Left lobe of liver (tissue), 2 donors: ENCODE data around the gene PIEZO2. TPM values are rescaled to one million over a fixed set of nuclear protein-coding genes. Genes with fewer than 3 reads are reported as not detected.
"Not testable (repeated sequence)": the region's sequence is repeated elsewhere in the genome, so short reads cannot be mapped to it uniquely, and the experiment has no call there.

Experiments used
- ATAC-seq: fragments of 200-7000 bp; cut with Tn5 transposase; one replicate; pipeline ENCODE4 v1.9.1; 2020; ENCODE audit warnings: mild to moderate bottlenecking, moderate library complexity
- DNase-seq: peaks from one replicate; pipeline ENCODE4 v3.0.0-alpha.2; 2020; ENCODE audit warnings: low spot score
- total RNA-seq: library from RNA; stranded (reverse); gene quantifications from one replicate; pipeline ENCODE4 v1.2.1, GENCODE V29; 2021
- donor health status: DM: no; HTN: no; CAD: no; lungs with moderate emphysema.
- donor health status: DM: no; HTN: yes; CAD: no.

PIEZO2 gene
- total RNA-seq, 1 donor from 2014 or later, result 7.3 TPM

DNA sequence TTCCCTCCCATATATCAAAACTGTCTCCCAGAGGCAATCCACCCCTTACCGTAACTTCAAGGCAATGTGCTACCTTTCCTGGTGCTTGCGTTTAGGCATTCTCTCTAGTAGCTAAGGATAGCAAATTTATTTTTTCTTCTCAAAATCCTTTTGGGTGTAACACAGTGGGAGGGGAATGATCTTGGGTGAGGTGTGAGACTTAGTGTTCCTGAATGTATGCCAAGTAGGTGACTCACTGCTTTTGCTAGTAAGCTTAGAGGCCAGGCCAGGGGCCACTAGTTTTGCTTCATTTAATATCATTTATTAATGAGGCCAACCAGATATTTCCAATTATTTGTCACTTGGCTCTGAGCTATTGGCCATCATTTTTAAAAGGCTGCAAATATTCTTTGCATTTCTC is 488.1 kb downstream of the PIEZO2 start:
- ATAC-seq, result no peak
- no peak for DNase-seq

DNA sequence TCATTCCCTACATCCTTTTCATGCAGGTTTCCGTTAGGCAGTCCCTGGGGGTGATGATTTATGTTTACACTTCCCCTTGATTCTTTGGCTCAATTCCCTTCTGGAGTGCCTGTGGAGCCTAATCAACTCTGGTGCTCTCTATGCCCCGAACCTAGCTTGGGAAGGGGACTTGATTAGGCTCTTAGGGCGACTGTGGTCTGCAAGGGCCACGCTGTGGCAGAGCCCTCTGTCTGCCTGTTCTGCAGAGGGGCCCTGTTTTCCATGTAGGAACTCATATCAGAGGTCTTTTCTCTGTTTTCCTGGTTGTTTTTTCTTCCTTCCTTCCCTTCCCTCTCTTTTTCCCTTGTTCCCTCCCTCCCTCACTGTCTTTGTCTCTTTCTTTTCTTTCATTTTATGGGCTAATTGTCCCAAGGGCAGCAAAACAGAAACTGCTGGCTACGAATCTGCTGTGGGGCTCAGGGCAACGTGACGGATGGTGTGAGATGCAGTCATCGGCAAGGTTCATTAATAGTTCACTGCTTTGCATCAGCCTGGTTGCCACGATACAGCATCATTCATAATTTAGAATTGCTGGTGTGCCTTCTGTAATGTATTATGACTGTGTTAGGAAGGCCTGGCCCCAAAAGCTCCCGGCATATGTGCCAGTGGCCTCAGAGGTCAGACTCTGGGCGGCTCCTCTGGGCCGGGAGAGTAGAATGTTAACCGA is 489.0 kb downstream of the PIEZO2 start:
- ATAC-seq (no peak), DNase-seq (no peak)

DNA sequence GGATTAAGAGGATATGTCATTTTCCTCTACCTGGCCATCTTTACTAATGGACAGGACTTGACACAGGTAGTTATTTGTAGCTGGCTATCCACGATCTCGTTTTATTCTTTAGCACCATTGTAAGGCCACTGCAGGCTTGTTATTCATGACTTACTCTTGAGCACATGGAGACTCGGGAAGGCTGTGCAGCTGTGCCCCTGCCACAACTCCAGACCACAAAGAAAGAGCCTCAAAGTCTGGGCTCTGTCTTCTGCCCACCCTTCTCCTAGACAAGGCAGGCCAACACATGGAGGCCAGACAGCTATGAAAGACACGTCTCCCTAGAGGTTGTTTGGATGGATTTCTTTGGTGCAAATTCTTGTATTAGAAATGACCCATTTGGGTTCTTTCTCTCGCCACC is 489.8 kb downstream of the PIEZO2 start:
- DNase-seq, result no peak

DNA sequence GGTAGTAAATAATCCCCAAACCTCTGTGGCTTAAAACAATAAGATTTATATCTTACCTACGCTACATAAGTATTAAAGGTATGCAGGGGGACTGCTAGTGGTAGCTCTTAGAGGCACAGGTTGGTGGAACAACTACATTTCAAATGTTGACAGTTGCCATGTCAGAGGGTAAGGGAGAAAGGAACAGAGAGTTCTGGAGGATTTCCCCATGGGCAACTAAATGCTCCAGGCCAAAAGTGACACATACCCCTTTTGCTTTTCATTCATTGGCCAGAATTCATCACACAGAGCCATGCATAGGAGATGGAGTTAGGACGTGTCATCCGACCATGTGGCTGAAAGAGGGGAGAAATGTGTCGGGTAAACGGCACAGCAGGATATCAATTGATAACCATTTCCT is 490.4 kb downstream of the PIEZO2 start:
- DNase-seq, result no peak
- no peak for ATAC-seq

More for the DNA sequence above, 489.8 kb downstream of the PIEZO2 start:
- ATAC-seq, result no peak

- ATAC-seq, result not testable (repeated sequence)
Measured at GRCh38 chr18:10644003-10644402, 505.4 kb downstream of the PIEZO2 start.

DNA sequence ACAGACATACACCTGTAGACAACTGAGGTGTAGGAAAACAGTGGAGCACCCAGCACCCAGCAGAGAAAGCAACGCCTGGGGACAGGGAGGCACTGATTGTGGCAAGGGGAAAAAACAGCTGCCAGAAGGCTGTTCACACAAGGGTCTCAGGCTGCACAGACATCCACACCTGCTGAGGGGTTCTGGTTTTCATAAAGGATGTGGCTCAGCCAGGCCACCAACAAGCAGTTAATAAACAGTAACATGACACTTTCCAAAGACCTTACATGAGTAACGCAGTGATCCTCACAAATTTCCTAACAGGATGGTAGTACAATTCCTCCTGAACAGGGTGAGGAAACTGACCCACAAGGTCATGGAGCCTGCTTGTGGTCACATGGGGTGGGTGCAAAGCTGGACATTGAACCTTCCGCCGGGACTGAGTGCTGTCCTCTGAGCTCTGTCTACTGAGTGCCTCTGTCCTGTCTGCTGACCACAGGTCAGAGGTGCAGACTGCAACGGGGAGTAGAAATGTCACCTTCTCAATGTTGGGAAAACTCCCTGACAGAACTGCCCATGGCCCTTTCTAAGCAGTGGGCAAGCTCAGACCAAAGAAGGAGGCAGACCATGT is 506.3 kb downstream of the PIEZO2 start:
- not testable (repeated sequence) for DNase-seq
- peak; percentile 98 for ATAC-seq

More at GRCh38 chr18:10644003-10644402, 505.4 kb downstream of the PIEZO2 start:
- DNase-seq, result not testable (repeated sequence)

DNA sequence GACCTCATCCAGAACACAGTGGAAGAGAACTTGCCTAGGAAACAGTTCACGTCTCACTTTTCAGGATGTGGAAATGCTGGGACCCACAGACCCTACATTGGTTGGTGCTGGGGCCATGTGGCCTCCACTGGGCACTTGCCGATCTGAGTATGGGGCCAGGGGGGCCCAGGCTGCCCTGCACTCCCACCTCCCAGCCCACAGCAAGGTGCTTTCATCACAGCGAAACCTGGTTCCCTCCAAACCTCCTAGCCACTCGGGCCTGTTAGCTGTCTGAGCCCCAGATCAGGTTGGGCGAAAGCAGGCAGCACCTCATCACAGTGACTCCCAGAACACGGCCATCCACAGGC is 510.9 kb downstream of the PIEZO2 start:
- ATAC-seq, DNase-seq: not testable (repeated sequence)

DNA sequence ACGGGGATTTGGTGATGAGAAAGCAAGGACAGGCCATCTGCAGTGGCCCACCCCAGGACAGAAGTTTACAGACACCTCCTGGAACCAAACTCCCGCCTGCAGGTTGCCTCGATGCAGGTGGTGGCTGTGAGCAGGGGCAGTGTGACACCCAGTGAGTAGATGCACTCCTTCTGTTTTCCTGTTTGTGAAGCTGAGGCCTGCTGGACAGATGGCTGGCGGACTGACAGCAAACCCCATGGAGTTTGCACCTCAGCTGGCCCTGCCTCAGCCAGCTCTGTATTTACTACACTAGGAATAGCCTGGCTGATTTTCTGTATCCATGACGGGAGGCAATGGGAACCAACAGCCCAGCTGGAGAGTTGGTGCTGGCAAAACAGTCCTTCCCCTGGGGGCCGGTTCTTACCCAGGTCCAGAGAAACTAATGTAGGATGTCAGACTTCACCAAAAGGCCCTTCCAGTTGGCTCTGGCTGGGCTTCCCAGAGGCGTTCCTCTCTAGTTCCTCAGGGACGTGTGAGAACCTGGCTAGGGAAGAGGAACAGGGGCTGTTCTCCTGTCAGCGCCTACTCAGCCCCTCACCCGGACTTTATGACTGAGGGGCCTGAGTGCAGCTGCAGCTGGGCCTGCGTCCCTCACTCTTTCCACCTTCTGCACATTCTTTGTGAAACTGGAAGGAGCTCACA is 511.4 kb downstream of the PIEZO2 start:
- ATAC-seq, DNase-seq: not testable (repeated sequence)

GRCh38 chr18:10629076-10629475 is 520.3 kb downstream of the PIEZO2 start:
- DNase-seq, ATAC-seq: not testable (repeated sequence)

DNA sequence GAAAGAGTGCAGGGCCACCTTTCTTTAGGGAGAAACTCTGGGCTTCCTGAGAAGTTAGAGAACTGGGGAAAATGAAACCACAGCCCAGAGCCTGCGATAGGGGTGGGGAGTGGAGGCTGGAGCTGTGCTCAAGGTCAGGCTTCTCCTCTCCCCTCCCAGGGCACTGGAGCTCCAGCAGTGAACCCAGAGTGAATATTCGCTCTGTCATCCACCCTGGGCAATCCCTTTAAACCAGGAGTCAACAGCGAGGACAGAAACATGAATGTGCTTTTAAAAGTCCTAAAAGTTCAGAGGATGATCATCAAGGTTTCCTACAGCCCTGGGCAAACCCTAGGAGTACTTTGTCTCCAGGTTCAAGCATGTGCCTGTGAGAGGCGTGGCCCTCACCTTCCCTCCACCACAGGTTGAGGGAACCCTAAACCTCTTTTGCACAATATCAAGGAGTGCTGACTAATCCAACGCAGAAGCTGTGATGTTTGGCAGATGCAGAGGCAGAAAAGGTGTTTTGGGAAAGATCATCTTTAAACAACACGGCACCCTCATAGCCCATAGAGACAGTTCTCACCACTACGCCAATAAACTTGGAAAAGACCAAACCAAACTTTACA is 522.7 kb downstream of the PIEZO2 start:
- ATAC-seq, DNase-seq: not testable (repeated sequence)

DNA sequence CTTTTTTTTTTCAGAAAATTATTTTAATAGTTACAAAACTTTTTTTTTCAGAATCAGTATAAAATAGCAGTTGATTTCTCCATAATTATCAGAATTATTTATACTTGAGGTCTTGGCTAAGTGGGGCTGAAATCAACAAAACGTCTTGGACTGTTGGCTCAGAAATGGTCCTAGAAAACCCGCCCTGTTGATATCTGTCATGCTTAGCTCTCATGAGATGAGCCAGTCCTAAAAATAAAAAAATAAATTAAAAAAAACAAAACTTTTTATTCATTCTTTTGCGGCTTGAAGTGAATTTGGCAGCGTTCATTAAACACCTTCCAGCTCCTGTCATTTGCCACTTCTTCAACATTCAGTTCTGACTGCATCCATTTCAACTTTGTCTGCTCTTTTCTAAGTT is 525.8 kb downstream of the PIEZO2 start:
- ATAC-seq, result not testable (repeated sequence)

DNA sequence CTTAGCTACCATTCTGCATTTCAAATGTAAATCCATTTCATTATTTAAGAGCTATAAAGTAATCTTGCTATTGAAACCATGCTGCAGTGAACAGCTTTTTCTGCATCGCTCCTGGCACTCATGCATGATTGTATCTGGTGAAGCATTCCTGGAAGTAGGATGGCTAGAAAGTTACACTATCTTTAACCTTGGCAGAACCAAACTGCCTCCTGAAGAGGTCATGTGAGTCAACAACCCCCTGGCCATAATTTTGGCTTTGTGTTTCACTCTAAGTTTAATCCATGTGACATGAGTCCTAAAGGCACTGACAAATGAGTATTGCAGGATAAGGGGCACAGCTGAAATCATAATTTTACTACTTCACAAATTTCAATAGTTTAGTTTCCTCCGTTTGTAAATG is 526.4 kb downstream of the PIEZO2 start:
- not testable (repeated sequence) for ATAC-seq, DNase-seq

More for the DNA sequence above, 525.8 kb downstream of the PIEZO2 start:
- not testable (repeated sequence) for DNase-seq

DNA sequence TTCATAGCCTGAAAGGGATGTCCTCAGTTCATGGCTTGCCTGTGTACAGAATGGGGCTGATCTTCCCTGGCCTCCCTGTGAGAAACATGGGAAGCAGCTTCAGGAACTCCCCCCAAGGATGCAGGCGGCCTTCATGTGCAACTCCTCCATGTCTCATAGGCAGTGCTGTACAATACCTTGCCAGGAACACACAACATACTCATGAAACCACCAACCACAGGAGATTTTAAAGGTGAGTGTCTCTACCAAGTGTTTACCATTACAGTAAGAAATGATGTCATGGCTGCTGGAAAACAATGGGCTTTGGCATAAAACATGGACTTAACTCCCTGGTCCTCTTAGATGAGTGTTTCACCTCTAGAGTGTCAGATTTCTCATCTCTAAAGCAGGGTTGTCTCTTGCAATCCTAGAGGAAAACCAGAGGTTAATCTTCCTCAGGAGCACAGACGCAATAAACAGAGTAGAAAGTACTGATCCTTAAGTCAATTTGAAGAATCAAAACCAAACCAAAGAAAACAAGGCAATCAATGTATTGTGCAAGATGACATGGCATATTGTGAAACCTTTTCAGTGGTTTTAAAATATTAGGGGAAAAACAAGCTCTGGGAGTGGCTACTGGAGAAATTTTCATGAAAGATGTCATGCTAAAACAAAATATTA is 528.6 kb downstream of the PIEZO2 start:
- ATAC-seq, result not testable (repeated sequence)

More for the DNA sequence above, 528.6 kb downstream of the PIEZO2 start:
- not testable (repeated sequence) for DNase-seq
